ENCODE results near the gene IRF8.

GRCh38 chr16:85936816-85937215 is 37.9 kb downstream of the IRF8 start:
- TF ChIP-seq POLR2A (IDR thresholded peaks at IDR 0.05) (no peak), CTCF (IDR thresholded peaks at IDR 0.05 in 4 of 5, conservative IDR thresholded peaks at IDR 0.05 in 1 of 5) (no peak)

Measured in gastrocnemius medialis (tissue), 4 donors.